Caco-2 (cell line): ENCODE results near the gene CTXND1. TPM values are rescaled to one million over a fixed set of nuclear protein-coding genes. Genes with fewer than 3 reads are reported as not detected.

ENCODE experiments used
- BruUV-seq: library from RNA; stranded (reverse); fragments of 400-500 nt; replicated peaks from 2 replicates; lab custom pipeline; 2021; lab: Mats Ljungman, UMichigan
- CTCF ChIA-PET: fragments of 300-600 bp; sonication (Branson Sonifier 250); formaldehyde crosslinking; loops from one replicate; lab custom pipeline; 2022; ENCODE audit warnings: antibody characterized with exemption; lab: Charles Lee
- POLR2A ChIA-PET: fragments of 300-600 bp; sonication (Branson Sonifier 250); formaldehyde crosslinking; loops from one replicate; lab custom pipeline; 2022; ENCODE audit warnings: antibody characterized with exemption; lab: Charles Lee
- DNase-seq, 2 experiments: peaks; one replicate each; pipeline versions ENCODE4 v3.0.0 to v3.0.0-alpha.2; 2020 to 2022
- H3K27me3 ChIP-seq: replicated peaks from 2 replicates; pipeline ENCODE4 v1.6.0; 2011; ENCODE audit warnings: low read length; ENCODE audit not compliant: control insufficient read depth, insufficient read depth
- H3K36me3 ChIP-seq: 2 replicates; pipeline ENCODE4 v1.5.1; 2011; ENCODE audit warnings: low read length; ENCODE audit not compliant: control insufficient read depth, insufficient read depth
- H3K4me1 ChIP-seq: fragments of 250-450 bp; sonication (Bioruptor Pico); 2 replicates; pipeline ENCODE4 v1.5.1; 2020; ENCODE audit warnings: mild to moderate bottlenecking
- H3K4me3 ChIP-seq: 2 replicates; pipeline ENCODE4 v1.5.1; 2011; ENCODE audit warnings: low read depth, mild to moderate bottlenecking, control low read depth, low read length
- H3K9me3 ChIP-seq: fragments of 250-450 bp; sonication (Bioruptor Pico); 2 replicates; pipeline ENCODE4 v1.5.1; 2020; ENCODE audit warnings: mild to moderate bottlenecking, moderate library complexity
- H3K27ac Mint-ChIP-seq: one replicate; pipeline ENCODE4 v1.8.0; 2022; ENCODE audit warnings: mixed read lengths; ENCODE audit not compliant: unreplicated experiment
- H3K27me3 Mint-ChIP-seq: one replicate; pipeline ENCODE4 v1.8.0; 2022; ENCODE audit warnings: mixed read lengths; ENCODE audit not compliant: insufficient read depth, unreplicated experiment
- H3K36me3 Mint-ChIP-seq: one replicate; pipeline ENCODE4 v1.8.0; 2022; ENCODE audit warnings: mild to moderate bottlenecking, mixed read lengths; ENCODE audit not compliant: insufficient read depth, unreplicated experiment
- H3K4me1 Mint-ChIP-seq: one replicate; pipeline ENCODE4 v1.8.0; 2022; ENCODE audit warnings: low read depth, mixed read lengths; ENCODE audit not compliant: unreplicated experiment
- H3K4me3 Mint-ChIP-seq: one replicate; pipeline ENCODE4 v1.8.0; 2022; ENCODE audit warnings: mild to moderate bottlenecking, moderate library complexity, mixed read lengths; ENCODE audit not compliant: unreplicated experiment
- H3K9me3 Mint-ChIP-seq: one replicate; pipeline ENCODE4 v1.8.0; 2022; ENCODE audit warnings: mixed read lengths; ENCODE audit not compliant: unreplicated experiment
- CTCF ChIP-seq, 2 experiments: fragments of 200-600 bp in 1 of 2; IDR thresholded peaks; 1 replicate in 1 of 2; 2 replicates in 1 of 2; pipeline versions ENCODE4 v1.5.1 to v1.8.0; 2011 to 2022; ENCODE audit warnings: antibody characterized with exemption in 1 of 2, control low read depth in 1 of 2, inconsistent platforms in 1 of 2, low read depth in 1 of 2, low read length in 1 of 2, mild to moderate bottlenecking in 1 of 2, moderate library complexity in 1 of 2; ENCODE audit not compliant: insufficient read depth in 1 of 2, severe bottlenecking in 1 of 2, unreplicated experiment in 1 of 2
- intact Hi-C: fragments of 100-400 bp; cut with micrococcal nuclease; formaldehyde crosslinking; loops from one replicate; pipeline ENCODE4 v1.10.0; 2022; ENCODE audit not compliant: unreplicated experiment
- total RNA-seq: library from RNA; stranded (reverse); gene quantifications from 2 replicates; pipeline ENCODE4 v1.2.3, GENCODE V29; 2022

CTXND1 gene
- total RNA-seq, 1 experiment from 2014 or later = 0.05 TPM

- DNase-seq = peak in 1 of 2 experiments; percentile 35
- H3K36me3 Mint-ChIP-seq = no peaks in the 10 kb centered on the region
- POLR2A ChIA-PET = no interaction called here
- H3K27ac Mint-ChIP-seq = no peak overlapping the region
- CTCF ChIA-PET = no interaction called here
- TF ChIP-seq CTCF (IDR thresholded peaks at IDR 0.05; ENCODE audit: insufficient read depth in 1 of 2, low read depth in 1 of 2, low read length in 1 of 2, severe bottlenecking in 1 of 2, unreplicated experiment in 1 of 2) = peak; percentile 34 to 54
- H3K9me3 ChIP-seq = no peaks in the 10 kb centered on the region
- H3K27me3 Mint-ChIP-seq = no peaks in the 10 kb centered on the region
- no TSS peak for BruUV-seq
- H3K9me3 Mint-ChIP-seq = no peaks in the 10 kb centered on the region
- H3K4me3 ChIP-seq = no peak overlapping the region
- intact Hi-C loops = loop anchor here (2.0 kb wide), 1 partner anchor 67 kb away; no protein-coding TSS in a partner anchor
- peaks cover 6% of the 10 kb centered on the region for H3K4me1 Mint-ChIP-seq
- H3K36me3 ChIP-seq = no peaks in the 10 kb centered on the region
- H3K4me1 ChIP-seq = peaks cover 3% of the 10 kb centered on the region; the same call in 1 of the 2 replicates
- no peaks in the 10 kb centered on the region for H3K27me3 ChIP-seq
- H3K4me3 Mint-ChIP-seq = no peak overlapping the region
These were observed 9.8 kb downstream of the CTXND1 start for GRCh38 chr15:80242132-80242769.

GRCh38 chr15:80241508-80241907 is 10.5 kb downstream of the CTXND1 start:
- Histone ChIP-seq H3K36me3 (no peaks in the 10 kb centered on the region), H3K9me3 (no peaks in the 10 kb centered on the region), H3K4me3 (no peak overlapping the region), H3K4me1 (no peaks in the 10 kb centered on the region), H3K27me3 (no peaks in the 10 kb centered on the region)
- Mint-ChIP-seq H3K4me3 (no peak overlapping the region), H3K27me3 (no peaks in the 10 kb centered on the region), H3K36me3 (no peaks in the 10 kb centered on the region), H3K4me1 (no peaks in the 10 kb centered on the region), H3K27ac (no peak overlapping the region), H3K9me3 (no peaks in the 10 kb centered on the region)
- DNase-seq = no peak
- CTCF ChIA-PET = no interaction called here
- BruUV-seq = no TSS peak
- intact Hi-C loops = no loop called here
- POLR2A ChIA-PET = no interaction called here
- TF ChIP-seq CTCF (IDR thresholded peaks at IDR 0.05; ENCODE audit: insufficient read depth in 1 of 2, low read depth in 1 of 2, low read length in 1 of 2, severe bottlenecking in 1 of 2, unreplicated experiment in 1 of 2) = no peak

GRCh38 chr15:80240276-80240675 is 11.7 kb downstream of the CTXND1 start:
- intact Hi-C loops = no loop called here
- no peak overlapping the region for H3K27ac Mint-ChIP-seq
- H3K9me3 Mint-ChIP-seq = no peaks in the 10 kb centered on the region
- H3K27me3 ChIP-seq = no peaks in the 10 kb centered on the region
- BruUV-seq = no TSS peak
- no peak overlapping the region for H3K4me3 Mint-ChIP-seq
- no peak overlapping the region for H3K4me3 ChIP-seq
- no peaks in the 10 kb centered on the region for H3K27me3 Mint-ChIP-seq
- no peaks in the 10 kb centered on the region for H3K4me1 Mint-ChIP-seq
- no peaks in the 10 kb centered on the region for H3K36me3 Mint-ChIP-seq
- H3K4me1 ChIP-seq = no peaks in the 10 kb centered on the region
- ChIA-PET CTCF (no interaction called here), POLR2A (interaction anchor here (0.5 kb wide), 1 partner anchor 181 kb away, joined by 4 read pairs; no protein-coding TSS in a partner anchor)
- H3K36me3 ChIP-seq = no peaks in the 10 kb centered on the region
- H3K9me3 ChIP-seq = no peaks in the 10 kb centered on the region
- TF ChIP-seq CTCF (IDR thresholded peaks at IDR 0.05; ENCODE audit: insufficient read depth in 1 of 2, low read depth in 1 of 2, low read length in 1 of 2, severe bottlenecking in 1 of 2, unreplicated experiment in 1 of 2) = no peak
- no peak for DNase-seq
